Brain microvascular endothelial cell (primary cell): ENCODE data around the gene PIM3.

ENCODE experiments used
- DNase-seq: peaks from one replicate; pipeline ENCODE4 v3.0.0-alpha.2; 2020
- H3K27ac ChIP-seq: fragments of 250-450 bp; sonication (Bioruptor Pico); 2 replicates; pipeline ENCODE4 v1.5.1; 2020; ENCODE audit warnings: mild to moderate bottlenecking, moderate library complexity
- H3K27me3 ChIP-seq: fragments of 250-450 bp; sonication (Bioruptor Pico); replicated peaks from 2 replicates; pipeline ENCODE4 v1.5.1; 2020; ENCODE audit warnings: mild to moderate bottlenecking
- H3K36me3 ChIP-seq: fragments of 250-450 bp; sonication (Bioruptor Pico); replicated peaks from 2 replicates; pipeline ENCODE4 v1.5.1; 2020; ENCODE audit warnings: mild to moderate bottlenecking
- H3K4me3 ChIP-seq: 2 replicates; pipeline ENCODE4 v1.5.1; 2011; ENCODE audit warnings: low read depth, mild to moderate bottlenecking, control low read depth, low read length, moderate library complexity
- in situ Hi-C: cut with HindIII; loops from 2 replicates; pipeline ENCODE4 v1.10.0; 2017; ENCODE audit warnings: low sequenced_read_pairs, low pct_ligation_motif_present
- TF ChIP-seq, protein P1 (sequence below): IDR thresholded peaks from 2 replicates; pipeline ENCODE4 v1.5.1; 2011; ENCODE audit warnings: low read depth, mild to moderate bottlenecking, moderate library complexity, low read length, control low read depth, inconsistent platforms; ENCODE audit errors: missing control alignments

PIM3 gene

DNA sequence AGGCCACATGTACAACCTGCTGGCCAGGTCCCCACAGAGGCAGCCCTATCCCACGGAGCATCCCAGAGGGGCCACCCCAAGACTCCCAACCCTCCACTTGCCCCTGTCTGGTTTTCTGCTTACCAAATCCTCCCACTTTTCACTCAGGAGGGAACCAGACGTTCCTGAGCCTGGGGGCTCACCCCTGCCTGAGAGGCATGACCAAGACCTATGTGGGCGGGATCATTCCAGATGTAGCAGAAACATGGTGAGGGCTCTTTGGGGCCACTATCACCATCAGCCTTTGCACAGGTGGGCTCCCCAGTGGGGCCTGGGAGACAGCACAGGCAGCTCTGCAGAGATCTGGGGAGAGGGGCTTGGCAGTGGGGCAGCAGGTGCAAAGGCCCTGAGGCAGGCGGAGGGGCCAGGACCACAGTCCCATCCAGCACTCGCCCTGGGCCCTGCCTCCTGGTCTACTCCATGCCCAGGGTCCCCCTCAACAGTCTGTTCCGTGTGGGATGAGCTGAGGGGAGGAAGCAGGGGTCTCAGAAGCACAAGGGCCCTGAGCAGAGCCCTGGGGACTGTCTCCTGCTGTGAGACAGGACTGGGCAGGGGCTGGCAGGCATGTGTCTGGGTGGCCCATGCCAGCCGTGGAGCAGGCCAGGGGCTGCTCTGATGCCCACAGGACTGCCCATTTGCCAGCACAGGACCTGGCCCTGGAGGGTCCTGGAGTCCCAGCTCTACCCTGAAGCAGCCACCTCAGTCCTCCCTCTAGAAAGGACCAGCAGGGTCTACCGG is 9.4 kb downstream of the PIM3 start:
- no peak for DNase-seq
- Histone ChIP-seq H3K36me3 (peaks cover under 1% of the 10 kb centered on the region), H3K27me3 (no peaks in the 10 kb centered on the region), H3K4me3 (no peak overlapping the region), H3K27ac (no peak overlapping the region)
- TF ChIP-seq, protein P1, sequence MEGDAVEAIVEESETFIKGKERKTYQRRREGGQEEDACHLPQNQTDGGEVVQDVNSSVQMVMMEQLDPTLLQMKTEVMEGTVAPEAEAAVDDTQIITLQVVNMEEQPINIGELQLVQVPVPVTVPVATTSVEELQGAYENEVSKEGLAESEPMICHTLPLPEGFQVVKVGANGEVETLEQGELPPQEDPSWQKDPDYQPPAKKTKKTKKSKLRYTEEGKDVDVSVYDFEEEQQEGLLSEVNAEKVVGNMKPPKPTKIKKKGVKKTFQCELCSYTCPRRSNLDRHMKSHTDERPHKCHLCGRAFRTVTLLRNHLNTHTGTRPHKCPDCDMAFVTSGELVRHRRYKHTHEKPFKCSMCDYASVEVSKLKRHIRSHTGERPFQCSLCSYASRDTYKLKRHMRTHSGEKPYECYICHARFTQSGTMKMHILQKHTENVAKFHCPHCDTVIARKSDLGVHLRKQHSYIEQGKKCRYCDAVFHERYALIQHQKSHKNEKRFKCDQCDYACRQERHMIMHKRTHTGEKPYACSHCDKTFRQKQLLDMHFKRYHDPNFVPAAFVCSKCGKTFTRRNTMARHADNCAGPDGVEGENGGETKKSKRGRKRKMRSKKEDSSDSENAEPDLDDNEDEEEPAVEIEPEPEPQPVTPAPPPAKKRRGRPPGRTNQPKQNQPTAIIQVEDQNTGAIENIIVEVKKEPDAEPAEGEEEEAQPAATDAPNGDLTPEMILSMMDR, result no peak
- in situ Hi-C loops, result no loop called here

DNA sequence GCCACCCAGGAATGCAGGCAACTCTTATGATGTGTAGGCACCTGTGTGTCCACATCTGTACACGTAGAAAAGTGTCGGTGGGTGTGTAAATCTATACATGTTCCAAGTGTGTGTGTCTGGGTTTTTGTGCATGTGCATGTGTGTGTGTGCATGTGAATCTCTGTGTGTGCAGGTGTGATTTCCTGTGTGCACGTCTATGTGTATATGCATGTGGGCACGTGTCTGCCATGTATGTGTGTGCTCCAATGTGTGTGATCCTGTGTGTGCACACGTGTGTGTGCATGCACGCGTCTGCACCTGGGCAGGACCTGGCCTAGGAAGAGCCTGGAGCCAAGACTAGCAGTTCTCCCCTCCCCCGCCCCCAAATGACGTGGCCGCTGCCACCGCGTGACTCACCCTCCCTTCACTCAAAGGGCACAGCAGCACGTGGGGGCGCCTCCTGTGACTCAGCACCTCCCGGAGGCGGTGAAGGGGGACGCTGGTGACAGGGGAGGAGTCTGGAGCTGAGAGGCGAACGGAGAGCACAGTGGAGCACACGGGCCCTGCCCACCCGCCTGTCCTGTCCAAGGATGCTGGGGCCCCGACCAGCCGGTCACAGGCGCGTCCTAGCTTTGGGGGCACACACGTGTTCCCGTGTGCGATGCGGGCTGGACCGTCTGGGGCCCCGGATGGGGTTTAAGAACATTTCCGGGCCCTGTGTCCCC is 10.1 kb downstream of the PIM3 start:
- TF ChIP-seq, protein P1, result no peak
- DNase-seq, result peak; percentile 87
- H3K27ac ChIP-seq, result peak overlapping the region; percentile 1
- in situ Hi-C loops, result no loop called here
- H3K36me3 ChIP-seq, result no peaks in the 10 kb centered on the region
- H3K4me3 ChIP-seq, result peak overlapping the region; percentile 47
- no peaks in the 10 kb centered on the region for H3K27me3 ChIP-seq

DNA sequence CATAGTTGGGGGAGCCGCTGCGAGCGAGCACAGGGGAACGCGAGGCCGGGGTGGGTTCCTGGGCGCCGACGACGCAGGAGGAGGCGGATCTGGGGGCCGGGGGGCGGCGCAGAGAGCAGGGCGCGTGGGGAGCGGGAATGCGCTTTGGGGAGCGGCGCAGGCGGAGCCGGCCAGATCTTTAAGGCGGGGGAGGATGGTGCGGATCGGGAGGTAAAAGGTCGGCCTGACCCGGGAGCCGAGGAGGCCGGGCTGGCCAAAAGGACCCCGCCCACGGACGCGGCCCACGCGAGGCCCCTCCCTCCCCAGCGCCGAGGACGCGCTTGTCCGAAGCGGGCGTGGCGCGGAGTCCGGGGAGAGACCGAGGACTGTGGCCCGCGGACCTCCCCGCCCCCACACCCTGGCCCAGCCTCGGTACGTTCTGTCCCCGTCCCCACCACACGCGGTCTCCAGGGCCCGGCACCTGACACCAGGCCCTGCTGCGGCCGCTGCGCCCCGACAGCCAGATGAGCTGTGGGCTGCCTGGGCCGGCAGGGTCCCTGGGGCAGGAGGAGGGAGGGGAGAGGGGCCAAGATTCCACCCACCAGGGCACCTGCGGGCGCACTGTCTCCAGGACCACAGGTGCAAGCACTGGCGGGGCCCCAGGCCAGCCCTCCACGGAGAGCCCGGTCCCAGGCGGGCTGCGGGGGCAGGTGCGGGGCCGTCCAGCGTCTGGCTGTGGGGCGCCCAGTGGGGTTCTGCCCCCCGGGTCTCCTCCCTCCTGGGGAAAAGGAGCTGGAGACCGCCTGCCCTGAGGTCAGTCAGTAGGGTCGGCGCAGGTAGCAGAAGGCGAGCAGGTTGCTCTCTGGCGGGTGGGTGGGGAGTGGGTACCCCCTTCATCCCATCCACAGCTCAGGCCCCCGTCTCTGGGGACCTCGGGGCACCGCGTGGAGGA is 10.9 kb downstream of the PIM3 start:
- Histone ChIP-seq H3K36me3 (no peaks in the 10 kb centered on the region), H3K27ac (peak overlapping the region; percentile 1), H3K27me3 (no peaks in the 10 kb centered on the region), H3K4me3 (peak overlapping the region; percentile 47)
- TF ChIP-seq, protein P1, result no peak
- peak; percentile 9 for DNase-seq
- in situ Hi-C loops, result no loop called here

DNA sequence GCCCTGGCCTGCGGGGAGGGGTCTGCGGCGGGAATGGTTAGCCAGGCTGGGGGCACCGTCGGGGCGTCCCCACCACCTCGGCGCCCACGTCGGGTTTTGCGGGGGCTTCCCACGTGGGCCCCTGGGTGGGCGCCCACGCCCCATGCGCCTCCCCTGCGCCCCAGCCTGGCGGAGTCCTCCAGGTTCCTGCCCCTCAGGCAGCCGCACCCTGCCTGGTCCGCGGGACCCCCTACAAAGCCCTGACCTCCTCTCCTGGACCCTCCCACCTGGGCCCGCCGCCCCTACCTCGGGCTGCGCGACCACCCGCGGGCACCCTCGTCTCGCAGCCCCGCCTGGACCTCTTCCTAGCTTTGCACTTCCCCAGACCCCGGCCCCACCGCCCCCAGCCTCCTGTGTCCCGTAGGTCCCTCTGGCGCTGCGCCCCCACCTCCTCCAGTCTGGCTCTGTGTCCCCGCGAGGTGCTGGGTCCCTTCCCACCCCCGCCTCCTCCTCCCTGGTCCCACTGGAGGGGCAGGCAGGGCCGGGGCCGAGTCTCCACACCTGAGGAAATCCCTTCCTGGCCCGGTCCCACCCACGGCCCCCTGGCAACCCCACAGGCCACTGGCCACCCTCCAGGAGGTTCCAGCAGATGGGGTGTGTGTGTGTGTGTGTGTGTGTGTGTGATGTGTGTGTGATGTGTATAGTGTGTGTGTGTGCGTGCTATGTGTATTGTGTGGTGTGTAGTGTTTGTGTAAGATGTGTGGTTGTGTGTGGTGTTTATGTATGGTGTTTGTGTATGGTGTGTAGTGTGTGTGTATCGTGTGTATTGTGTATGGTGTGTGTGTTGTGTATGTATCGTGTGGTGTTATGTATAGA is 11.8 kb downstream of the PIM3 start:
- no peak for DNase-seq
- no peak overlapping the region for H3K4me3 ChIP-seq
- no peaks in the 10 kb centered on the region for H3K27me3 ChIP-seq
- TF ChIP-seq, protein P1, result no peak
- no peak overlapping the region for H3K27ac ChIP-seq
- no peaks in the 10 kb centered on the region for H3K36me3 ChIP-seq
- in situ Hi-C loops, result no loop called here
